ENCODE results near the gene INSYN1.
"Not testable (repeated sequence)": the region's sequence is repeated elsewhere in the genome, so short reads cannot be mapped to it uniquely, and the experiment has no call there.

The INSYN1 gene

GRCh38 chr15:73712107-73712506, 41.0 kb downstream of the INSYN1 start:
- DNase-seq (ENCODE audit: low read depth), result no peak

GRCh38 chr15:73711526-73711925, 41.6 kb downstream of the INSYN1 start:
- no peak for DNase-seq (ENCODE audit: low read depth)

- no peak for DNase-seq (ENCODE audit: low read depth)
These were observed 42.8 kb downstream of the INSYN1 start for GRCh38 chr15:73710321-73710720.

GRCh38 chr15:73709686-73710085, 43.5 kb downstream of the INSYN1 start:
- no peak for DNase-seq (ENCODE audit: low read depth)

- no peak for DNase-seq (ENCODE audit: low read depth)
These were observed 43.9 kb downstream of the INSYN1 start for GRCh38 chr15:73709241-73709640.

GRCh38 chr15:73708691-73709090, 44.5 kb downstream of the INSYN1 start:
- no peak for DNase-seq (ENCODE audit: low read depth)

- no peak for DNase-seq (ENCODE audit: low read depth)
These were observed 48.1 kb downstream of the INSYN1 start for GRCh38 chr15:73704869-73705645.

- not testable (repeated sequence) for DNase-seq (ENCODE audit: low read depth)
These were observed 48.8 kb downstream of the INSYN1 start for GRCh38 chr15:73704142-73704868.

- not testable (repeated sequence) for DNase-seq (ENCODE audit: low read depth)
These were observed 49.5 kb downstream of the INSYN1 start for GRCh38 chr15:73703601-73704000.

GRCh38 chr15:73702311-73703239, 50.6 kb downstream of the INSYN1 start:
- not testable (repeated sequence) for DNase-seq (ENCODE audit: low read depth)

GRCh38 chr15:73700041-73700842, 52.9 kb downstream of the INSYN1 start:
- no peak for DNase-seq (ENCODE audit: low read depth)

GRCh38 chr15:73699249-73700040, 53.7 kb downstream of the INSYN1 start:
- DNase-seq (ENCODE audit: low read depth), result no peak

- DNase-seq (ENCODE audit: low read depth), result no peak
These were observed 56.1 kb downstream of the INSYN1 start for GRCh38 chr15:73697033-73697467.

GRCh38 chr15:73696641-73697001, 56.5 kb downstream of the INSYN1 start:
- no peak for DNase-seq (ENCODE audit: low read depth)

- no peak for DNase-seq (ENCODE audit: low read depth)
These were observed 57.1 kb downstream of the INSYN1 start for GRCh38 chr15:73695773-73696640.

- DNase-seq (ENCODE audit: low read depth), result no peak
These were observed 58.7 kb downstream of the INSYN1 start for GRCh38 chr15:73694419-73694818.

- no peak for DNase-seq (ENCODE audit: low read depth)
These were observed 61.8 kb downstream of the INSYN1 start for GRCh38 chr15:73691396-73691795.

- no peak for DNase-seq (ENCODE audit: low read depth)
These were observed 64.7 kb downstream of the INSYN1 start for GRCh38 chr15:73688455-73688854.

GRCh38 chr15:73687351-73687750, 65.8 kb downstream of the INSYN1 start:
- no peak for DNase-seq (ENCODE audit: low read depth)

- DNase-seq (ENCODE audit: low read depth), result no peak
These were observed 66.3 kb downstream of the INSYN1 start for GRCh38 chr15:73686781-73687256.

Measured in GM04503 (cell line).